Sigmoid colon (tissue), 4 donors: ENCODE data around the gene PRDM16.

ENCODE experiments used
- POLR2AphosphoS5 ChIP-seq, 4 donors: sonication (generic); formaldehyde crosslinking; IDR thresholded peaks; one replicate each; pipeline ENCODE4 v1.6.1; 2017; ENCODE audit warnings: antibody characterized with exemption in 4 of 4
- TF ChIP-seq, protein P1 (sequence below), 4 experiments: fragments of 450-650 bp in 3 of 4; fragments of 200-600 bp in 1 of 4; IDR thresholded peaks; one replicate each; pipeline ENCODE4 v1.5.1; 2016 to 2019; ENCODE audit warnings: antibody characterized with exemption in 4 of 4, mild to moderate bottlenecking in 3 of 4, moderate library complexity in 2 of 4

GRCh38 chr1:3115275-3116149, 46.5 kb downstream of the PRDM16 start:
- TF ChIP-seq, protein P1, sequence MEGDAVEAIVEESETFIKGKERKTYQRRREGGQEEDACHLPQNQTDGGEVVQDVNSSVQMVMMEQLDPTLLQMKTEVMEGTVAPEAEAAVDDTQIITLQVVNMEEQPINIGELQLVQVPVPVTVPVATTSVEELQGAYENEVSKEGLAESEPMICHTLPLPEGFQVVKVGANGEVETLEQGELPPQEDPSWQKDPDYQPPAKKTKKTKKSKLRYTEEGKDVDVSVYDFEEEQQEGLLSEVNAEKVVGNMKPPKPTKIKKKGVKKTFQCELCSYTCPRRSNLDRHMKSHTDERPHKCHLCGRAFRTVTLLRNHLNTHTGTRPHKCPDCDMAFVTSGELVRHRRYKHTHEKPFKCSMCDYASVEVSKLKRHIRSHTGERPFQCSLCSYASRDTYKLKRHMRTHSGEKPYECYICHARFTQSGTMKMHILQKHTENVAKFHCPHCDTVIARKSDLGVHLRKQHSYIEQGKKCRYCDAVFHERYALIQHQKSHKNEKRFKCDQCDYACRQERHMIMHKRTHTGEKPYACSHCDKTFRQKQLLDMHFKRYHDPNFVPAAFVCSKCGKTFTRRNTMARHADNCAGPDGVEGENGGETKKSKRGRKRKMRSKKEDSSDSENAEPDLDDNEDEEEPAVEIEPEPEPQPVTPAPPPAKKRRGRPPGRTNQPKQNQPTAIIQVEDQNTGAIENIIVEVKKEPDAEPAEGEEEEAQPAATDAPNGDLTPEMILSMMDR (IDR thresholded peaks at IDR 0.05), result no peak
- TF ChIP-seq POLR2AphosphoS5 (IDR thresholded peaks at IDR 0.05), result no peak
